Hypothalamus (tissue), 51 donors: ENCODE data around the gene OR6Y1.
A peak's percentile ranks its signal among the peaks of the same experiment; 100 is the strongest.

Experiments
- DNase-seq, 51 donors: peaks; one replicate each; lab custom pipeline; 2025; lab: John Stamatoyannopoulos, UW

OR6Y1 gene

GRCh38 chr1:158554352-158554751 is at the start of gene OR6Y1:
TSS of gene OR6Y1 (minus strand) at chr1:158554405. CDS start at chr1:158548105, 6,300 bp downstream.
- no peak for DNase-seq

- DNase-seq: no peak
Observed at GRCh38 chr1:158600735-158601134, 46.5 kb upstream of the OR6Y1 start.

- no peak for DNase-seq
Observed at GRCh38 chr1:158586942-158587341, 32.7 kb upstream of the OR6Y1 start.

GRCh38 chr1:158583962-158584361 is 29.8 kb upstream of the OR6Y1 start:
- DNase-seq: no peak

GRCh38 chr1:158579733-158580132 is 25.5 kb upstream of the OR6Y1 start, which contains the start of gene OR10X1:
TSS of gene OR10X1 (minus strand) at chr1:158579899. CDS start at chr1:158579899, 0 bp downstream.
- DNase-seq: no peak

- no peak for DNase-seq
Observed at GRCh38 chr1:158577561-158577960, 23.4 kb upstream of the OR6Y1 start.

- no peak for DNase-seq
Observed at GRCh38 chr1:158572226-158572625, 18.0 kb upstream of the OR6Y1 start.

- DNase-seq: no peak
Observed at GRCh38 chr1:158570480-158570879, 16.3 kb upstream of the OR6Y1 start, which contains the start of gene OR6P1. TSS of gene OR6P1 (minus strand) at chr1:158570580. CDS start at chr1:158563604, 6,976 bp downstream.

- DNase-seq: no peak
Observed at GRCh38 chr1:158564608-158565007, 10.4 kb upstream of the OR6Y1 start.

- no peak for DNase-seq
Observed at GRCh38 chr1:158563853-158564252, 9.6 kb upstream of the OR6Y1 start.

GRCh38 chr1:158559696-158560095 is 5.5 kb upstream of the OR6Y1 start:
- no peak for DNase-seq

- DNase-seq: no peak
Observed at GRCh38 chr1:158552296-158552695, 1.9 kb downstream of the OR6Y1 start.

GRCh38 chr1:158547533-158547932 is 6.7 kb downstream of the OR6Y1 start:
- no peak for DNase-seq

- DNase-seq: no peak
Observed at GRCh38 chr1:158537609-158538008, 16.6 kb downstream of the OR6Y1 start.

- no peak for DNase-seq
Observed at GRCh38 chr1:158534496-158534895, 19.7 kb downstream of the OR6Y1 start.

- DNase-seq: no peak
Observed at GRCh38 chr1:158527190-158527815, 26.9 kb downstream of the OR6Y1 start.

GRCh38 chr1:158521666-158522058 is 32.5 kb downstream of the OR6Y1 start:
- no peak for DNase-seq

- no peak for DNase-seq
Observed at GRCh38 chr1:158520955-158521665, 33.1 kb downstream of the OR6Y1 start.

- DNase-seq: no peak
Observed at GRCh38 chr1:158520021-158520420, 34.2 kb downstream of the OR6Y1 start.

GRCh38 chr1:158516966-158517365 is 37.2 kb downstream of the OR6Y1 start:
- peak in 1 of 51 donors; percentile 13 for DNase-seq

GRCh38 chr1:158509471-158510156 is 44.6 kb downstream of the OR6Y1 start:
- DNase-seq: peak in 1 of 51 donors; percentile 5

GRCh38 chr1:158507511-158507910 is 46.7 kb downstream of the OR6Y1 start:
- DNase-seq: no peak
